Psoas muscle (tissue), 8 donors: ENCODE results near the gene NFKB1. TPM values are rescaled to one million over a fixed set of nuclear protein-coding genes. Genes with fewer than 3 reads are reported as not detected.

ENCODE experiments used
- ATAC-seq, 4 donors: fragments of 200-7000 bp; cut with Tn5 transposase; one replicate each; pipeline ENCODE4 v1.9.1; 2020; ENCODE audit warnings: moderate library complexity in 3 of 4, mild to moderate bottlenecking in 2 of 4
- DNase-seq, 2 donors: peaks; one replicate each; pipeline ENCODE4 v3.0.0-alpha.2; 2020
- H3K27ac ChIP-seq: fragments of 200-600 bp; one replicate; pipeline ENCODE4 v1.8.0; 2022
- H3K27me3 ChIP-seq, 3 donors: fragments of 200-600 bp in 1 of 3; one replicate each; pipeline versions ENCODE4 v1.6.1 to v1.8.0; 2013 to 2022; ENCODE audit warnings: low read length in 2 of 3, mild to moderate bottlenecking in 2 of 3, moderate library complexity in 1 of 3; ENCODE audit not compliant: insufficient read depth in 3 of 3
- H3K36me3 ChIP-seq, 2 donors: fragments of 200-600 bp in 1 of 2; one replicate each; pipeline versions ENCODE4 v1.6.1 to v1.8.0; 2013 to 2022; ENCODE audit warnings: low read depth in 1 of 2, mild to moderate bottlenecking in 1 of 2, moderate library complexity in 1 of 2; ENCODE audit not compliant: insufficient read depth in 1 of 2
- H3K4me1 ChIP-seq: fragments of 200-600 bp; one replicate; pipeline ENCODE4 v1.8.0; 2022
- H3K4me3 ChIP-seq: fragments of 200-600 bp; one replicate; pipeline ENCODE4 v1.8.0; 2022; ENCODE audit warnings: mild to moderate bottlenecking
- H3K9me3 ChIP-seq: fragments of 200-600 bp; one replicate; pipeline ENCODE4 v1.8.0; 2022
- CTCF ChIP-seq: fragments of 200-600 bp; IDR thresholded peaks from one replicate; pipeline ENCODE4 v1.8.0; 2022; ENCODE audit warnings: antibody characterized with exemption
- WGBS, 3 donors: extraction: QIAGEN DNeasy Blood & Tissue Kit; methylation state at CpG; one replicate each; pipeline versions ENCODE4 v1.1.6 to v1.1.7; 2013; 5-methylcytosine and 5-hydroxymethylcytosine counted together
- intact Hi-C, 2 donors: fragments of 100-400 bp; cut with DNase I; formaldehyde crosslinking; loops; one replicate each; pipeline versions ENCODE4 v1.11.0 to v1.14.2; 2022
- polyA plus RNA-seq, 3 donors: library from polyadenylated mRNA; stranded (reverse); fragments of 200-250 nt; gene quantifications; one replicate each; pipeline ENCODE4 v1.2.3, GENCODE V29; 2013
- total RNA-seq, 4 donors: library from RNA; stranded (reverse); fragmentation: NEBNext Ultra II Directional in 2 of 4; extraction: Animal tissue kit (Norgen Biotek cat#: 25700) in 2 of 4; gene quantifications; one replicate each; pipeline versions ENCODE4 v1.2.1 to v1.2.4, GENCODE V29; 2021 to 2023
- donor health status: healthy with polysubstance abuse.
- donor health status: DM: no; HTN: no; CAD: no; lungs with moderate emphysema.
- donor health status: Bipolar disorder and iron deficiency.
- donor health status: healthy.
- donor health status: DM: yes; HTN: yes; CAD: no.
- donor health status: DM: no; HTN: no; CAD: no.
- donor health status: DM: no; HTN: no; CAD: no.
- donor health status: DM: yes; HTN: yes; CAD: no.

The NFKB1 gene
- total and polyA plus RNA-seq, 7 donors, result 11.7 to 47.5 (median 20.1) TPM

- 93 to 100% (median 100%) methylated on average over 1 of the region's 1 CpG for WGBS, 3 donors
- TF ChIP-seq CTCF, result no peak
- ATAC-seq (no peak), DNase-seq (no peak)
- peaks cover 0 to 5% of the 10 kb centered on the region in 2 donors for H3K36me3 ChIP-seq
- H3K4me3 ChIP-seq, result no peak overlapping the region
- peaks cover 2% of the 10 kb centered on the region for H3K9me3 ChIP-seq
- H3K27ac ChIP-seq, result no peak overlapping the region
- intact Hi-C loops, result no loop called here
- peaks cover 40% of the 10 kb centered on the region for H3K4me1 ChIP-seq
- no peaks in the 10 kb centered on the region for H3K27me3 ChIP-seq
These were observed 20.4 kb downstream of the NFKB1 start for GRCh38 chr4:102521570-102521969.

- TF ChIP-seq CTCF, result no peak
- 58 to 64% (median 63%) methylated on average over 3 of the region's 3 CpGs for WGBS, 3 donors
- peaks cover 40% of the 10 kb centered on the region for H3K4me1 ChIP-seq
These were observed 20.9 kb downstream of the NFKB1 start for GRCh38 chr4:102522031-102522440.

GRCh38 chr4:102524691-102525090, 23.5 kb downstream of the NFKB1 start:
- ATAC-seq (no peak), DNase-seq (no peak)
- H3K27ac ChIP-seq, result no peak overlapping the region
- H3K4me3 ChIP-seq, result no peak overlapping the region
- intact Hi-C loops, result no loop called here
- H3K4me1 ChIP-seq, result peaks cover 30% of the 10 kb centered on the region
- H3K27me3 ChIP-seq, result no peaks in the 10 kb centered on the region
- TF ChIP-seq CTCF, result no peak
- peaks cover 2 to 7% of the 10 kb centered on the region in 2 donors for H3K36me3 ChIP-seq
- H3K9me3 ChIP-seq, result no peaks in the 10 kb centered on the region
- 90 to 97% (median 95%) methylated on average over 7 of the region's 7 CpGs for WGBS, 3 donors

More at GRCh38 chr4:102522031-102522440, 20.9 kb downstream of the NFKB1 start:
- no peak for ATAC-seq
- Histone ChIP-seq H3K27ac (no peak overlapping the region), H3K4me3 (no peak overlapping the region), H3K9me3 (no peaks in the 10 kb centered on the region), H3K36me3 (peaks cover 0 to 5% of the 10 kb centered on the region in 2 donors), H3K27me3 (no peaks in the 10 kb centered on the region)
- intact Hi-C loops, result no loop called here
- no peak for DNase-seq

GRCh38 chr4:102525097-102525496, 23.9 kb downstream of the NFKB1 start:
- TF ChIP-seq CTCF, result no peak
- Histone ChIP-seq H3K4me1 (peaks cover 28% of the 10 kb centered on the region), H3K27me3 (no peaks in the 10 kb centered on the region), H3K27ac (no peak overlapping the region), H3K36me3 (peaks cover 2 to 11% of the 10 kb centered on the region in 2 donors), H3K4me3 (no peak overlapping the region), H3K9me3 (no peaks in the 10 kb centered on the region)
- WGBS, 3 donors, result 82 to 91% (median 85%) methylated on average over 5 of the region's 5 CpGs
- no peak for DNase-seq
- no peak for ATAC-seq
- intact Hi-C loops, result no loop called here

GRCh38 chr4:102525504-102525903, 24.3 kb downstream of the NFKB1 start:
- DNase-seq, result no peak
- H3K4me3 ChIP-seq, result no peak overlapping the region
- H3K27me3 ChIP-seq, result no peaks in the 10 kb centered on the region
- ATAC-seq, result no peak
- H3K27ac ChIP-seq, result no peak overlapping the region
- peaks cover 26% of the 10 kb centered on the region for H3K4me1 ChIP-seq
- no peaks in the 10 kb centered on the region for H3K9me3 ChIP-seq
- H3K36me3 ChIP-seq, result peaks cover 2 to 15% of the 10 kb centered on the region in 2 donors
- no peak for TF ChIP-seq CTCF
- intact Hi-C loops, result no loop called here
- WGBS, 3 donors, result 97 to 100% (median 99%) methylated on average over 1 of the region's 1 CpG
